Vagina (tissue), 2 donors: ENCODE results near the gene SMOC2. TPM values are rescaled to one million over a fixed set of nuclear protein-coding genes. Genes with fewer than 3 reads are reported as not detected.

Experiments used
- DNase-seq, 2 donors: peaks; one replicate each; pipeline ENCODE4 v3.0.0-alpha.2; 2017; ENCODE audit errors: extremely low spot score in 2 of 2
- H3K27ac ChIP-seq: fragments of 200-600 bp; sonication (generic); one replicate; pipeline ENCODE4 v1.5.1; 2019
- H3K27me3 ChIP-seq: fragments of 200-600 bp; sonication (generic); one replicate; pipeline ENCODE4 v1.5.1; 2019
- H3K36me3 ChIP-seq, 2 donors: fragments of 200-600 bp; sonication (generic); one replicate each; pipeline ENCODE4 v1.5.1; 2017 to 2019
- H3K4me1 ChIP-seq: fragments of 200-600 bp; sonication (generic); one replicate; pipeline ENCODE4 v1.5.1; 2019
- H3K4me3 ChIP-seq, 2 donors: fragments of 200-600 bp; sonication (generic); 1 replicate in 1 of 2; 2 replicates in 1 of 2; pipeline ENCODE4 v1.5.1; 2016 to 2019
- H3K9me3 ChIP-seq: fragments of 200-600 bp; sonication (generic); one replicate; pipeline ENCODE4 v1.5.1; 2019
- POLR2A ChIP-seq, 2 donors: fragments of 450-650 bp; IDR thresholded peaks; one replicate each; pipeline ENCODE4 v1.6.1; 2017; ENCODE audit warnings: antibody characterized with exemption in 2 of 2, mild to moderate bottlenecking in 2 of 2, moderate library complexity in 2 of 2
- POLR2AphosphoS5 ChIP-seq, 2 donors: sonication (generic); formaldehyde crosslinking; IDR thresholded peaks; one replicate each; pipeline ENCODE4 v1.9.0; 2017; ENCODE audit warnings: antibody characterized with exemption in 2 of 2, mild to moderate bottlenecking in 2 of 2, low read depth in 1 of 2; ENCODE audit not compliant: insufficient read depth in 1 of 2
- intact Hi-C: fragments of 100-400 bp; cut with DNase I; formaldehyde crosslinking; loops from one replicate; pipeline ENCODE4 v1.15.1; 2023
- total RNA-seq: library from RNA; depleted of rRNA; stranded (reverse); fragments of >200 nt; gene quantifications from one replicate; pipeline ENCODE4 v1.2.3, GENCODE V29; 2016
- TF ChIP-seq, protein P1 (sequence below), 3 experiments: fragments of 450-650 bp in 2 of 3; fragments of 200-600 bp in 1 of 3; sonication (generic) in 1 of 3; IDR thresholded peaks; one replicate each; pipeline ENCODE4 v1.5.1; 2017 to 2019; ENCODE audit warnings: antibody characterized with exemption in 3 of 3, mild to moderate bottlenecking in 2 of 3, moderate library complexity in 2 of 3

SMOC2 gene
- total RNA-seq, 1 donor from 2014 or later = 22.1 TPM

DNA sequence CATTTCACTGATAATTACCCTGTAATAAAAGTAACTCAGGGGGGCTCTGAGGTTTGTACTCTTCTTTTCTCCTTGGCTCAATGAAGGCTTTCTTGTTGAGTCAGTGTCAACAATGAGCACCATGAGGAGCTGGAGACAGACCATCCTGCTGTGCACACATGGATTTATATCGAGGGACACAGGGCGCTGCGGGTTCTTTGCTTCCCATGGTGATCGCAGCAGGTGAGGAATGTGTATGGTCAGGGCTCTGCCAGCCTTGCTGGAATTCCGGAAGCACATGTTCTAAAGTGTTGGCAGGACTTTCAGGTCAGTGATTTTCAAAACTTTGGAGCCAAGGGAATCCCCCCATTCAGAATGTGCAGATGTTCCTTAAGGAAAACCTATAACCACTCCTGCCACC, 27.1 kb downstream of the SMOC2 start:
- no peak for DNase-seq
- no peak overlapping the region for H3K4me3 ChIP-seq
- TF ChIP-seq, protein P1, sequence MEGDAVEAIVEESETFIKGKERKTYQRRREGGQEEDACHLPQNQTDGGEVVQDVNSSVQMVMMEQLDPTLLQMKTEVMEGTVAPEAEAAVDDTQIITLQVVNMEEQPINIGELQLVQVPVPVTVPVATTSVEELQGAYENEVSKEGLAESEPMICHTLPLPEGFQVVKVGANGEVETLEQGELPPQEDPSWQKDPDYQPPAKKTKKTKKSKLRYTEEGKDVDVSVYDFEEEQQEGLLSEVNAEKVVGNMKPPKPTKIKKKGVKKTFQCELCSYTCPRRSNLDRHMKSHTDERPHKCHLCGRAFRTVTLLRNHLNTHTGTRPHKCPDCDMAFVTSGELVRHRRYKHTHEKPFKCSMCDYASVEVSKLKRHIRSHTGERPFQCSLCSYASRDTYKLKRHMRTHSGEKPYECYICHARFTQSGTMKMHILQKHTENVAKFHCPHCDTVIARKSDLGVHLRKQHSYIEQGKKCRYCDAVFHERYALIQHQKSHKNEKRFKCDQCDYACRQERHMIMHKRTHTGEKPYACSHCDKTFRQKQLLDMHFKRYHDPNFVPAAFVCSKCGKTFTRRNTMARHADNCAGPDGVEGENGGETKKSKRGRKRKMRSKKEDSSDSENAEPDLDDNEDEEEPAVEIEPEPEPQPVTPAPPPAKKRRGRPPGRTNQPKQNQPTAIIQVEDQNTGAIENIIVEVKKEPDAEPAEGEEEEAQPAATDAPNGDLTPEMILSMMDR (IDR thresholded peaks at IDR 0.05) = no peak
- TF ChIP-seq POLR2A (IDR thresholded peaks at IDR 0.05) (no peak), POLR2AphosphoS5 (IDR thresholded peaks at IDR 0.05; ENCODE audit: insufficient read depth in 1 of 2, low read depth in 1 of 2) (no peak)
- H3K27me3 ChIP-seq = no peaks in the 10 kb centered on the region
- no peak overlapping the region for H3K27ac ChIP-seq
- H3K36me3 ChIP-seq = no peaks in the 10 kb centered on the region
- intact Hi-C loops = no loop called here
- no peaks in the 10 kb centered on the region for H3K9me3 ChIP-seq
- no peaks in the 10 kb centered on the region for H3K4me1 ChIP-seq

DNA sequence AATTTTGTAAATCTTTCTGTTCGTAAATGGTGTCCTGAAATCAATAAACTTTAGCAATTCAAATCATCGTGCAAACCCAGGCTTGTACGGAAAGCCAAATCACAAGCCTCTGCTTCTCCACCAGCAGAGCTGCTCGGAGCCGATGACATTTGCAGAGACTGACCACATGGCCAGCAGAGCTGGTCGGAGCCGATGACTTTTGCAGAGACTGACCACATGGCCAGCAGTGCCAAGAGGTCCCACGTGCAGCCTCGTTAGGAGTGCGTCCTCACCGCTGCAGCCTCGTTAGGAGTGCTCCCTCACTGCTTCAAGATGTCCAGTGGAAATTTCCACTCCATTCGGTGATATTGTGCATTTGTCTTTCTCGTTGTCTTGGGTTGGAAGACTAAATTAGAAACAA, 28.5 kb downstream of the SMOC2 start:
- Histone ChIP-seq H3K36me3 (no peaks in the 10 kb centered on the region), H3K27me3 (no peaks in the 10 kb centered on the region), H3K9me3 (no peaks in the 10 kb centered on the region), H3K4me1 (no peaks in the 10 kb centered on the region), H3K27ac (no peak overlapping the region), H3K4me3 (no peak overlapping the region)
- no peak for DNase-seq
- intact Hi-C loops = no loop called here
- TF ChIP-seq, protein P1 (IDR thresholded peaks at IDR 0.05) = no peak
- TF ChIP-seq POLR2A (IDR thresholded peaks at IDR 0.05) (no peak), POLR2AphosphoS5 (IDR thresholded peaks at IDR 0.05; ENCODE audit: insufficient read depth in 1 of 2, low read depth in 1 of 2) (no peak)

DNA sequence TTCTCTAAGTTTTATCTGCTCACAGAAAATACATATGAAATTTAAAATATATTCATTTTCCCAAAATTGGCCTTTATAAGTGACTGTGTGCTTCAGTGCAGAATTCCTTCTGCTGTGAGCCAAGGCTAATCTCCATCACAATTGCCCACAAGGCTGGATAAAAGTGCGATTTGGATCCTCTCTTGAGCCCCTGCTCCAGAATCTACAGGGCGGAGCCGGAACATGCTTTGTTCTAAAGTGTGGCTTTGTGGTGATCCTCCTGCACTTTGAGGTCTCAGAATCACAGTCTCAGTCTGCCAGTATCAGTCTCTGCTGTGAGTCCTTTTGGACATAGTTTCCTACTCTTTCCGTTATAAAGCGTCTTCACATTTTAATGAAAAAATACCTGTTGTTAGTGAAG, 28.9 kb downstream of the SMOC2 start:
- intact Hi-C loops = no loop called here
- no peak overlapping the region for H3K27ac ChIP-seq
- H3K27me3 ChIP-seq = no peaks in the 10 kb centered on the region
- H3K36me3 ChIP-seq = no peaks in the 10 kb centered on the region
- no peaks in the 10 kb centered on the region for H3K9me3 ChIP-seq
- TF ChIP-seq, protein P1 (IDR thresholded peaks at IDR 0.05) = no peak
- no peak for TF ChIP-seq POLR2A (IDR thresholded peaks at IDR 0.05)
- no peak for TF ChIP-seq POLR2AphosphoS5 (IDR thresholded peaks at IDR 0.05; ENCODE audit: insufficient read depth in 1 of 2, low read depth in 1 of 2)
- no peak overlapping the region for H3K4me3 ChIP-seq
- no peak for DNase-seq
- no peaks in the 10 kb centered on the region for H3K4me1 ChIP-seq

DNA sequence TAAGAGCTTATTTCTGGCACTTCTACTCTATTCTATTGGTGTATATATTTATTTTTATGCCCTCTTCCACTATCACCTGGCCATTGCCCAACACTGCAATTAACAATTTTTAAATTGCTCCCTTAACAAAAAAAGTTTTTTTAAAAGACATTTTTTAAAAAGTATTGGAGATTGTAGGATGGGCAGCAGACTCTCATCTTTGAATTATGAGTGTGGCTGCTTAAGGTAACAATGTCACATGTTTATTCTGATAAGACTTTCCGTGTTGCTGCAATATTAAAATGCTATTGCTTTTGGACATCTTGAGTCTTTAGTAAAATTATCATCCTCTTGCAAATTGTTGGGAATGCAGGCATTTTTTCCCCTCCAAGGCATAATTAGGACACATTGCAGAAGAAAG, 31.4 kb downstream of the SMOC2 start:
- H3K27ac ChIP-seq = no peak overlapping the region
- no peaks in the 10 kb centered on the region for H3K4me1 ChIP-seq
- intact Hi-C loops = no loop called here
- H3K27me3 ChIP-seq = no peaks in the 10 kb centered on the region
- no peak overlapping the region for H3K4me3 ChIP-seq
- H3K36me3 ChIP-seq = no peaks in the 10 kb centered on the region
- no peak for DNase-seq
- no peak for TF ChIP-seq POLR2A (IDR thresholded peaks at IDR 0.05)
- TF ChIP-seq POLR2AphosphoS5 (IDR thresholded peaks at IDR 0.05; ENCODE audit: insufficient read depth in 1 of 2, low read depth in 1 of 2) = no peak
- TF ChIP-seq, protein P1 (IDR thresholded peaks at IDR 0.05) = no peak
- no peaks in the 10 kb centered on the region for H3K9me3 ChIP-seq

DNA sequence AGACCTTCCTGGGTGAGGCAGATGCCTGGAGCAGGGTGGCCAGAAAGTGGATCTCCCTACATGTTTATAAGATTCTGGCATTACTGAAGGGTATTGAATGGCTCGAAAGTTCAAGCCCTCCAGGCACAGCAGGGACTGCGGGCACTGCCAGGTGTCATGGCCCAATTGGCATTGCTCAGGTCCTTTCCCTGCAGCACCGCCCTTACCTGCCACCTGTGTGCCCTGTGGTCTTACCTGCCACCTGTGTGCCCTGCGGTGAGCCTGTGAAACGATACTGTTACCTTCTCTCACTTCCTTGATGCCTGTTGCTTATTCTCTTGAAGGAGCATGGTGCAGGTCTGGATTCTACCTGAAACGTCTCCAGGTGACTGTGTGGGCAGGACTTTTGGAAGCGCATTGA, 32.2 kb downstream of the SMOC2 start:
- intact Hi-C loops = no loop called here
- no peaks in the 10 kb centered on the region for H3K27me3 ChIP-seq
- no peak for DNase-seq
- TF ChIP-seq POLR2A (IDR thresholded peaks at IDR 0.05) (no peak), POLR2AphosphoS5 (IDR thresholded peaks at IDR 0.05; ENCODE audit: insufficient read depth in 1 of 2, low read depth in 1 of 2) (no peak)
- TF ChIP-seq, protein P1 (IDR thresholded peaks at IDR 0.05) = no peak
- no peaks in the 10 kb centered on the region for H3K9me3 ChIP-seq
- H3K4me3 ChIP-seq = no peak overlapping the region
- H3K4me1 ChIP-seq = no peaks in the 10 kb centered on the region
- H3K27ac ChIP-seq = no peak overlapping the region
- no peaks in the 10 kb centered on the region for H3K36me3 ChIP-seq
